ENCODE measurements around the gene CECR2. TPM values are rescaled to one million over a fixed set of nuclear protein-coding genes. Genes with fewer than 3 reads are reported as not detected.

CECR2 gene
- total RNA-seq, 1 experiment from 2014 or later: 111 TPM

DNA sequence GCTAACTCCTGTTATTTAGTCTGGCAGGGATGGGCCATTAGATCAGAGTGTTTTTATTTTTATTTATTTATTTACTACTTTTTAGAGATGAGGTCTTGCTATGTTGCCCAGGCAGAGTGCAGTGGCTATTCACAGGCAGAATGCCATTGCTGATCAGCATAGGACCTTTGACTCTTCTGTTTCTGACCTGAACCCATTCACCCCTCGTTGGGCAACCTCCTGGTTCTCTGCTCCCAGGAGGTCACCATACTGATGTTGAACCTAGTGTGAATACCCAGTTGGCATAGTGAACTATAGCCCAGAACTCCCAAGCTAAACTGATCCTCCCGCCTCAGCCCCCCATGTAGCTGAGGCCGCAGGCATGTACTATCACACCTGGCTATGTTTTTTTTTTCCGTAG is 16.5 kb upstream of the CECR2 start (continued):
- TF ChIP-seq, protein P1, sequence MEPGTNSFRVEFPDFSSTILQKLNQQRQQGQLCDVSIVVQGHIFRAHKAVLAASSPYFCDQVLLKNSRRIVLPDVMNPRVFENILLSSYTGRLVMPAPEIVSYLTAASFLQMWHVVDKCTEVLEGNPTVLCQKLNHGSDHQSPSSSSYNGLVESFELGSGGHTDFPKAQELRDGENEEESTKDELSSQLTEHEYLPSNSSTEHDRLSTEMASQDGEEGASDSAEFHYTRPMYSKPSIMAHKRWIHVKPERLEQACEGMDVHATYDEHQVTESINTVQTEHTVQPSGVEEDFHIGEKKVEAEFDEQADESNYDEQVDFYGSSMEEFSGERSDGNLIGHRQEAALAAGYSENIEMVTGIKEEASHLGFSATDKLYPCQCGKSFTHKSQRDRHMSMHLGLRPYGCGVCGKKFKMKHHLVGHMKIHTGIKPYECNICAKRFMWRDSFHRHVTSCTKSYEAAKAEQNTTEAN (CRISPR knock-in tag; IDR thresholded peaks at IDR 0.05): no peak
- TF ChIP-seq ELF4 (CRISPR knock-in tag; IDR thresholded peaks at IDR 0.05; ENCODE audit: low read depth) (no peak), FOXJ3 (CRISPR knock-in tag; IDR thresholded peaks at IDR 0.05; ENCODE audit: borderline replicate concordance) (no peak), ZNF263 (CRISPR knock-in tag; IDR thresholded peaks at IDR 0.05; ENCODE audit: low read depth) (no peak), TEAD4 (CRISPR knock-in tag; IDR thresholded peaks at IDR 0.05) (no peak), TP53 (CRISPR knock-in tag; IDR thresholded peaks at IDR 0.05) (no peak), ESRRA (CRISPR knock-in tag; IDR thresholded peaks at IDR 0.05; ENCODE audit: borderline replicate concordance) (no peak), TEAD1 (CRISPR knock-in tag; IDR thresholded peaks at IDR 0.05) (no peak), CTCF (IDR thresholded peaks at IDR 0.05) (no peak), FOXP1 (CRISPR knock-in tag; IDR thresholded peaks at IDR 0.05; ENCODE audit: borderline replicate concordance) (no peak)
- TF ChIP-seq, protein P2, sequence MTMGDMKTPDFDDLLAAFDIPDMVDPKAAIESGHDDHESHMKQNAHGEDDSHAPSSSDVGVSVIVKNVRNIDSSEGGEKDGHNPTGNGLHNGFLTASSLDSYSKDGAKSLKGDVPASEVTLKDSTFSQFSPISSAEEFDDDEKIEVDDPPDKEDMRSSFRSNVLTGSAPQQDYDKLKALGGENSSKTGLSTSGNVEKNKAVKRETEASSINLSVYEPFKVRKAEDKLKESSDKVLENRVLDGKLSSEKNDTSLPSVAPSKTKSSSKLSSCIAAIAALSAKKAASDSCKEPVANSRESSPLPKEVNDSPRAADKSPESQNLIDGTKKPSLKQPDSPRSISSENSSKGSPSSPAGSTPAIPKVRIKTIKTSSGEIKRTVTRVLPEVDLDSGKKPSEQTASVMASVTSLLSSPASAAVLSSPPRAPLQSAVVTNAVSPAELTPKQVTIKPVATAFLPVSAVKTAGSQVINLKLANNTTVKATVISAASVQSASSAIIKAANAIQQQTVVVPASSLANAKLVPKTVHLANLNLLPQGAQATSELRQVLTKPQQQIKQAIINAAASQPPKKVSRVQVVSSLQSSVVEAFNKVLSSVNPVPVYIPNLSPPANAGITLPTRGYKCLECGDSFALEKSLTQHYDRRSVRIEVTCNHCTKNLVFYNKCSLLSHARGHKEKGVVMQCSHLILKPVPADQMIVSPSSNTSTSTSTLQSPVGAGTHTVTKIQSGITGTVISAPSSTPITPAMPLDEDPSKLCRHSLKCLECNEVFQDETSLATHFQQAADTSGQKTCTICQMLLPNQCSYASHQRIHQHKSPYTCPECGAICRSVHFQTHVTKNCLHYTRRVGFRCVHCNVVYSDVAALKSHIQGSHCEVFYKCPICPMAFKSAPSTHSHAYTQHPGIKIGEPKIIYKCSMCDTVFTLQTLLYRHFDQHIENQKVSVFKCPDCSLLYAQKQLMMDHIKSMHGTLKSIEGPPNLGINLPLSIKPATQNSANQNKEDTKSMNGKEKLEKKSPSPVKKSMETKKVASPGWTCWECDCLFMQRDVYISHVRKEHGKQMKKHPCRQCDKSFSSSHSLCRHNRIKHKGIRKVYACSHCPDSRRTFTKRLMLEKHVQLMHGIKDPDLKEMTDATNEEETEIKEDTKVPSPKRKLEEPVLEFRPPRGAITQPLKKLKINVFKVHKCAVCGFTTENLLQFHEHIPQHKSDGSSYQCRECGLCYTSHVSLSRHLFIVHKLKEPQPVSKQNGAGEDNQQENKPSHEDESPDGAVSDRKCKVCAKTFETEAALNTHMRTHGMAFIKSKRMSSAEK (CRISPR knock-in tag; IDR thresholded peaks at IDR 0.05; ENCODE audit: borderline replicate concordance): no peak
- TF ChIP-seq, protein P3, sequence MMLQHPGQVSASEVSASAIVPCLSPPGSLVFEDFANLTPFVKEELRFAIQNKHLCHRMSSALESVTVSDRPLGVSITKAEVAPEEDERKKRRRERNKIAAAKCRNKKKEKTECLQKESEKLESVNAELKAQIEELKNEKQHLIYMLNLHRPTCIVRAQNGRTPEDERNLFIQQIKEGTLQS (CRISPR knock-in tag; conservative IDR thresholded peaks at IDR 0.05): no peak

- Mint-ChIP-seq H3K4me1 (peaks cover 16% of the 10 kb centered on the region), H3K36me3 (no peaks in the 10 kb centered on the region), H3K27me3 (ENCODE audit: low read depth) (no peaks in the 10 kb centered on the region), H3K9me3 (no peaks in the 10 kb centered on the region), H3K27ac (no peak overlapping the region), H3K4me3 (no peak overlapping the region)
- DNase-seq (ENCODE audit: low spot score) (no peak), ATAC-seq (no peak)
- ChIA-PET POLR2A (interaction anchor here (0.5 to 0.6 kb wide), 3 partner anchors 19 to 214 kb away, joined by 3 to 6 read pairs (median 5); no protein-coding TSS in a partner anchor), CTCF (interaction anchor here (0.6 to 1.8 kb wide), 5 partner anchors 10 to 211 kb away, joined by 3 to 11 read pairs (median 3); no protein-coding TSS in a partner anchor)
- TF ChIP-seq, protein P4, sequence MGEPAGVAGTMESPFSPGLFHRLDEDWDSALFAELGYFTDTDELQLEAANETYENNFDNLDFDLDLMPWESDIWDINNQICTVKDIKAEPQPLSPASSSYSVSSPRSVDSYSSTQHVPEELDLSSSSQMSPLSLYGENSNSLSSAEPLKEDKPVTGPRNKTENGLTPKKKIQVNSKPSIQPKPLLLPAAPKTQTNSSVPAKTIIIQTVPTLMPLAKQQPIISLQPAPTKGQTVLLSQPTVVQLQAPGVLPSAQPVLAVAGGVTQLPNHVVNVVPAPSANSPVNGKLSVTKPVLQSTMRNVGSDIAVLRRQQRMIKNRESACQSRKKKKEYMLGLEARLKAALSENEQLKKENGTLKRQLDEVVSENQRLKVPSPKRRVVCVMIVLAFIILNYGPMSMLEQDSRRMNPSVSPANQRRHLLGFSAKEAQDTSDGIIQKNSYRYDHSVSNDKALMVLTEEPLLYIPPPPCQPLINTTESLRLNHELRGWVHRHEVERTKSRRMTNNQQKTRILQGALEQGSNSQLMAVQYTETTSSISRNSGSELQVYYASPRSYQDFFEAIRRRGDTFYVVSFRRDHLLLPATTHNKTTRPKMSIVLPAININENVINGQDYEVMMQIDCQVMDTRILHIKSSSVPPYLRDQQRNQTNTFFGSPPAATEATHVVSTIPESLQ (CRISPR knock-in tag; IDR thresholded peaks at IDR 0.05): no peak
- TF ChIP-seq, protein P5, sequence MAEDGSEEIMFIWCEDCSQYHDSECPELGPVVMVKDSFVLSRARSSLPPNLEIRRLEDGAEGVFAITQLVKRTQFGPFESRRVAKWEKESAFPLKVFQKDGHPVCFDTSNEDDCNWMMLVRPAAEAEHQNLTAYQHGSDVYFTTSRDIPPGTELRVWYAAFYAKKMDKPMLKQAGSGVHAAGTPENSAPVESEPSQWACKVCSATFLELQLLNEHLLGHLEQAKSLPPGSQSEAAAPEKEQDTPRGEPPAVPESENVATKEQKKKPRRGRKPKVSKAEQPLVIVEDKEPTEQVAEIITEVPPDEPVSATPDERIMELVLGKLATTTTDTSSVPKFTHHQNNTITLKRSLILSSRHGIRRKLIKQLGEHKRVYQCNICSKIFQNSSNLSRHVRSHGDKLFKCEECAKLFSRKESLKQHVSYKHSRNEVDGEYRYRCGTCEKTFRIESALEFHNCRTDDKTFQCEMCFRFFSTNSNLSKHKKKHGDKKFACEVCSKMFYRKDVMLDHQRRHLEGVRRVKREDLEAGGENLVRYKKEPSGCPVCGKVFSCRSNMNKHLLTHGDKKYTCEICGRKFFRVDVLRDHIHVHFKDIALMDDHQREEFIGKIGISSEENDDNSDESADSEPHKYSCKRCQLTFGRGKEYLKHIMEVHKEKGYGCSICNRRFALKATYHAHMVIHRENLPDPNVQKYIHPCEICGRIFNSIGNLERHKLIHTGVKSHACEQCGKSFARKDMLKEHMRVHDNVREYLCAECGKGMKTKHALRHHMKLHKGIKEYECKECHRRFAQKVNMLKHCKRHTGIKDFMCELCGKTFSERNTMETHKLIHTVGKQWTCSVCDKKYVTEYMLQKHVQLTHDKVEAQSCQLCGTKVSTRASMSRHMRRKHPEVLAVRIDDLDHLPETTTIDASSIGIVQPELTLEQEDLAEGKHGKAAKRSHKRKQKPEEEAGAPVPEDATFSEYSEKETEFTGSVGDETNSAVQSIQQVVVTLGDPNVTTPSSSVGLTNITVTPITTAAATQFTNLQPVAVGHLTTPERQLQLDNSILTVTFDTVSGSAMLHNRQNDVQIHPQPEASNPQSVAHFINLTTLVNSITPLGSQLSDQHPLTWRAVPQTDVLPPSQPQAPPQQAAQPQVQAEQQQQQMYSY (CRISPR knock-in tag; IDR thresholded peaks at IDR 0.05): peak; percentile 65
- TF ChIP-seq GRHL2 (CRISPR knock-in tag; IDR thresholded peaks at IDR 0.05; ENCODE audit: insufficient replicate concordance, severe bottlenecking): no peak
- no peak for TF ChIP-seq STAT6 (CRISPR knock-in tag; conservative IDR thresholded peaks at IDR 0.05; ENCODE audit: low read depth)
Observed at GRCh38 chr22:17357688-17358087, 11.6 kb upstream of the CECR2 start.

Data from WTC11 (cell line).